Glutamatergic neuron (in vitro differentiated cells): ENCODE measurements around the gene PLPPR3. TPM values are rescaled to one million over a fixed set of nuclear protein-coding genes. Genes with fewer than 3 reads are reported as not detected.

Source experiments
- DNase-seq: peaks from one replicate; pipeline ENCODE4 v3.0.0; 2022
- H3K27ac Mint-ChIP-seq: one replicate; pipeline ENCODE4 v1.8.0; 2020; ENCODE audit warnings: mild to moderate bottlenecking, mixed read lengths, inconsistent platforms; ENCODE audit not compliant: unreplicated experiment
- H3K27me3 Mint-ChIP-seq: one replicate; pipeline ENCODE4 v1.8.0; 2020; ENCODE audit warnings: mild to moderate bottlenecking, moderate library complexity, mixed read lengths, inconsistent platforms; ENCODE audit not compliant: unreplicated experiment
- H3K36me3 Mint-ChIP-seq: one replicate; pipeline ENCODE4 v1.8.0; 2020; ENCODE audit warnings: mild to moderate bottlenecking, mixed read lengths, inconsistent platforms; ENCODE audit not compliant: unreplicated experiment
- H3K4me1 Mint-ChIP-seq: one replicate; pipeline ENCODE4 v1.8.0; 2020; ENCODE audit warnings: mild to moderate bottlenecking, low read depth, mixed read lengths, inconsistent platforms; ENCODE audit not compliant: unreplicated experiment
- H3K4me3 Mint-ChIP-seq: one replicate; pipeline ENCODE4 v1.8.0; 2020; ENCODE audit warnings: mild to moderate bottlenecking, mixed read lengths, inconsistent platforms; ENCODE audit not compliant: unreplicated experiment
- H3K9me3 Mint-ChIP-seq: one replicate; pipeline ENCODE4 v1.8.0; 2020; ENCODE audit warnings: mild to moderate bottlenecking, moderate library complexity, mixed read lengths, inconsistent platforms; ENCODE audit not compliant: unreplicated experiment
- total RNA-seq: library from RNA; stranded (reverse); fragmentation: NEBNext Ultra II Directional; extraction: Animal tissue kit (Norgen Biotek cat#: 25700); gene quantifications from one replicate; pipeline ENCODE4 v1.2.1, GENCODE V29; 2021; ENCODE audit not compliant: unreplicated experiment
- TF ChIP-seq, protein P1 (sequence below): fragments of 200-600 bp; sonication (generic); IDR thresholded peaks from one replicate; pipeline ENCODE4 v1.5.0; 2021; ENCODE audit not compliant: partially characterized antibody, unreplicated experiment

The PLPPR3 gene
- total RNA-seq, 1 donor from 2014 or later: 392 TPM

GRCh38 chr19:797528-798414 is 24.0 kb downstream of the PLPPR3 start:
- Mint-ChIP-seq H3K27me3 (peaks cover 14% of the 10 kb centered on the region), H3K9me3 (peaks cover 10% of the 10 kb centered on the region), H3K36me3 (no peaks in the 10 kb centered on the region), H3K27ac (peak overlapping the region; percentile 93), H3K4me1 (peaks cover 24% of the 10 kb centered on the region), H3K4me3 (peak overlapping the region; percentile 95)
- DNase-seq: peak; percentile 86
- TF ChIP-seq, protein P1, sequence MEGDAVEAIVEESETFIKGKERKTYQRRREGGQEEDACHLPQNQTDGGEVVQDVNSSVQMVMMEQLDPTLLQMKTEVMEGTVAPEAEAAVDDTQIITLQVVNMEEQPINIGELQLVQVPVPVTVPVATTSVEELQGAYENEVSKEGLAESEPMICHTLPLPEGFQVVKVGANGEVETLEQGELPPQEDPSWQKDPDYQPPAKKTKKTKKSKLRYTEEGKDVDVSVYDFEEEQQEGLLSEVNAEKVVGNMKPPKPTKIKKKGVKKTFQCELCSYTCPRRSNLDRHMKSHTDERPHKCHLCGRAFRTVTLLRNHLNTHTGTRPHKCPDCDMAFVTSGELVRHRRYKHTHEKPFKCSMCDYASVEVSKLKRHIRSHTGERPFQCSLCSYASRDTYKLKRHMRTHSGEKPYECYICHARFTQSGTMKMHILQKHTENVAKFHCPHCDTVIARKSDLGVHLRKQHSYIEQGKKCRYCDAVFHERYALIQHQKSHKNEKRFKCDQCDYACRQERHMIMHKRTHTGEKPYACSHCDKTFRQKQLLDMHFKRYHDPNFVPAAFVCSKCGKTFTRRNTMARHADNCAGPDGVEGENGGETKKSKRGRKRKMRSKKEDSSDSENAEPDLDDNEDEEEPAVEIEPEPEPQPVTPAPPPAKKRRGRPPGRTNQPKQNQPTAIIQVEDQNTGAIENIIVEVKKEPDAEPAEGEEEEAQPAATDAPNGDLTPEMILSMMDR: no peak

DNA sequence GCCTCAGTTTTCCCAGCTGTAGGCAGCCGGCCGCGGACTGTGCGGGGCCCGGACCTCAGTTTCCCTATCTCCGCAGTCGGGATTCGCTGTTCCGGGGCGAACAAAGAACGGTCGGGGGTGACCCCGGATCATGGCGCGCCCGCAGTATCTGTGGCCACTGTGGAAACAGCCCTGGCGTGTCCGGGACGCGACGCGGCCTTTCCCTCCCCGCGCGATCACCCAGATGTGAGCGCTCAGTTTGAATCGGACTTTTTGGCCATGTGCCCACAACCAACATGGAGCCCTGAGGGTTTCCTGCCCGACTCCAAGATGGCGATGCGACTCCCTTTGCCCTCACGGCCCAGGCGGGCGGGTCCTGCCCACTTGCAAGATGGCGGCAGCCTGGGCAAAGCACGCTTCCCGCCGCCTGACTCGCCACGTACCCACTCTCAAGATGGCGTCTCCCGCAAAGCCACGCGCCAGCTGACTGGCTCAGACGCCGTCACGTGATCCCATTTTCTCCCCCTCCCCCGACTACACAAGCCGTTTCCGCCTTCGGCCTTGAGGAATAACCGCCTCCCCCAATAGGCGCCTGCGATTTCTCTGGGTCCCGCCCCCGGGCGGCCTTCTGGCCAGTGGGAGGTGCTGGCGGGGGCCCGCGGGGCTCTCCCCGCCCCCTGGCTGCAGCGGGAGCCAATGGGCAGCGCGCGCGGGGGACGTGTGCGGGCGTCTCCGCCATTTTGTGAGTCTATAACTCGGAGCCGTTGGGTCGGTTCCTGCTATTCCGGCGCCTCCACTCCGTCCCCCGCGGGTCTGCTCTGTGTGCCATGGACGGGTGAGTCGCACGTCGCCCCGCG is 24.8 kb downstream of the PLPPR3 start, which contains the start of gene PTBP1:
PTBP1 (plus strand) TSS at position 761 of the 836 bp plus-strand sequence; CDS start at position 807, 46 bp downstream.
- H3K36me3 Mint-ChIP-seq: no peaks in the 10 kb centered on the region
- H3K27ac Mint-ChIP-seq: peak within 1 kb of the TSS; percentile 93
- H3K4me3 Mint-ChIP-seq: peak within 1 kb of the TSS; percentile 95
- peaks cover 7% of the 10 kb centered on the region for H3K9me3 Mint-ChIP-seq
- peaks cover 14% of the 10 kb centered on the region for H3K27me3 Mint-ChIP-seq
- TF ChIP-seq, protein P1: no peak
- peaks cover 17% of the 10 kb centered on the region for H3K4me1 Mint-ChIP-seq
- DNase-seq: peak; percentile 99

DNA sequence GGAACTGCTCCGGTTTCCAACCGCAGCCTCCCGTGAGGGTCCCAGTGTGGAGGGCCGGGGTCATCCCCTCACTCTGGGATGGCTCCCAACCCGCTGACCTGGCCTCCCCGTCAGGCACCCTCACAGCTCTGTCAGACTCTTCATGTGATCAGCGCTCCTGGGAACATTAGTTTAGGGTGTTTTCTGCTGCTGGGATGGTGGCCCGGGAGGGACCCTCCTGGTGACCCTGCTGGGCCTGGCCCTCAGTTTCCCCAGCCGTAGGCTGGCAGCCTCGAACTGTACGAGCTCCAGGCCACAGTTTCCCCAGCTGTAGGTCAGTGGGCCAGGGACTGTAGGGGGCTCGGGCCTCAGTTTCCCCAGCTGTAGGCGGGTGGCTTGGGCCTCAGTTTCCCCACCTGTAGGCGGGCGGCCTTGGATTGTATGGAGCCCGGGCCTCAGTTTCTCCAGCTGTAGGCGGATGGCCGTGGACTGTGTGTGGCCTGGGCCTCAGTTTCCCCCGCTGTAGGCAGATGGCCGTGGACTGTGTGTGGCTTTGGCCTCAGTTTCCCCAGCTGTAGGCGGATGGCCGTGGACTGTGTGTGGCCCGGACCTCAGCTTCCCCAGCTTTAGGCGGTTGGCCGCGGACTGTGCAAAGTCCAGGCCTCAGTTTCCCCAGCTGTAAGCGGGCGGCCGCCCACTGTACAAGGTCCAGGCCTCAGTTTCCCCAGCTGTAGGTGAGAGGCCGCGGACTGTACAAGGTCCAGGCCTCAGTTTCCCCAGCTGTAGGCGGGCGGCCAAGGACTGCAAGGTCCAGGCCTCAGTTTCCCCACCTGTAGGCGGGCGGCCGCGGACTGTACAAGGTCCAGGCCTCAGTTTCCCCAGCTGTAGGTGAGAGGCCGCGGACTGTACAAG is 25.8 kb downstream of the PLPPR3 start:
- Mint-ChIP-seq H3K27ac (no peak overlapping the region), H3K27me3 (peaks cover 14% of the 10 kb centered on the region), H3K4me3 (no peak overlapping the region), H3K36me3 (no peaks in the 10 kb centered on the region), H3K4me1 (peaks cover 18% of the 10 kb centered on the region), H3K9me3 (peaks cover 7% of the 10 kb centered on the region)
- no peak for DNase-seq
- TF ChIP-seq, protein P1: no peak

GRCh38 chr19:795073-795611 is 26.6 kb downstream of the PLPPR3 start:
- Mint-ChIP-seq H3K9me3 (peaks cover 7% of the 10 kb centered on the region), H3K27me3 (peaks cover 16% of the 10 kb centered on the region), H3K36me3 (no peaks in the 10 kb centered on the region), H3K27ac (no peak overlapping the region), H3K4me3 (no peak overlapping the region), H3K4me1 (peaks cover 13% of the 10 kb centered on the region)
- no peak for DNase-seq
- TF ChIP-seq, protein P1: no peak
